Germinal center (tissue), 1 donor: ENCODE results near the gene CMTM1.

Experiments
- DNase-seq: peaks from one replicate; pipeline ENCODE4 v3.0.0; 2012; ENCODE audit warnings: mixed read lengths, low spot score

The CMTM1 gene

GRCh38 chr16:66538910-66539309 is 27.3 kb upstream of the CMTM1 start:
- no peak for DNase-seq

- DNase-seq: no peak
Measured at GRCh38 chr16:66539623-66540469, 26.4 kb upstream of the CMTM1 start.

- DNase-seq: no peak
Measured at GRCh38 chr16:66541388-66542355, 24.6 kb upstream of the CMTM1 start.

GRCh38 chr16:66542396-66542795 is 23.8 kb upstream of the CMTM1 start:
- no peak for DNase-seq

- no peak for DNase-seq
Measured at GRCh38 chr16:66543541-66543940, 22.7 kb upstream of the CMTM1 start.

- no peak for DNase-seq
Measured at GRCh38 chr16:66544016-66544757, 22.1 kb upstream of the CMTM1 start.

GRCh38 chr16:66547101-66547989 is 18.9 kb upstream of the CMTM1 start:
- DNase-seq: no peak

GRCh38 chr16:66548068-66548467 is 18.2 kb upstream of the CMTM1 start:
- no peak for DNase-seq

GRCh38 chr16:66548868-66549267 is 17.4 kb upstream of the CMTM1 start:
- DNase-seq: peak; percentile 44

- DNase-seq: peak; percentile 62
Measured at GRCh38 chr16:66549284-66550131, 16.7 kb upstream of the CMTM1 start, which contains the start of gene TK2. Gene TK2, minus strand, starts transcription at chr16:66550122. Its CDS starts 61 bp downstream, at chr16:66550061.

- DNase-seq: peak; percentile 69
Measured at GRCh38 chr16:66551348-66551759, 14.9 kb upstream of the CMTM1 start.

GRCh38 chr16:66551788-66552285 is 14.4 kb upstream of the CMTM1 start:
- DNase-seq: no peak

GRCh38 chr16:66552286-66553177 is 13.7 kb upstream of the CMTM1 start, which contains the start of gene CKLF:
Gene CKLF, plus strand, starts transcription at chr16:66552576. Its CDS starts 140 bp downstream, at chr16:66552716.
- DNase-seq: peak; percentile 97

- no peak for DNase-seq
Measured at GRCh38 chr16:66553223-66553622, 13.0 kb upstream of the CMTM1 start.

GRCh38 chr16:66554021-66554420 is 12.2 kb upstream of the CMTM1 start:
- DNase-seq: no peak

- DNase-seq: no peak
Measured at GRCh38 chr16:66554495-66554894, 11.7 kb upstream of the CMTM1 start.

GRCh38 chr16:66560107-66560506 is 6.1 kb upstream of the CMTM1 start:
- no peak for DNase-seq

GRCh38 chr16:66561381-66562080 is 4.7 kb upstream of the CMTM1 start:
- DNase-seq: no peak
